Brain microvascular endothelial cell (primary cell): Measurements from ENCODE around the gene WDR93.

Source experiments
- DNase-seq: peaks from one replicate; pipeline ENCODE4 v3.0.0-alpha.2; 2020
- H3K27ac ChIP-seq: fragments of 250-450 bp; sonication (Bioruptor Pico); 2 replicates; pipeline ENCODE4 v1.5.1; 2020; ENCODE audit warnings: mild to moderate bottlenecking, moderate library complexity
- H3K27me3 ChIP-seq: fragments of 250-450 bp; sonication (Bioruptor Pico); replicated peaks from 2 replicates; pipeline ENCODE4 v1.5.1; 2020; ENCODE audit warnings: mild to moderate bottlenecking
- H3K36me3 ChIP-seq: fragments of 250-450 bp; sonication (Bioruptor Pico); replicated peaks from 2 replicates; pipeline ENCODE4 v1.5.1; 2020; ENCODE audit warnings: mild to moderate bottlenecking
- H3K4me3 ChIP-seq: 2 replicates; pipeline ENCODE4 v1.5.1; 2011; ENCODE audit warnings: low read depth, mild to moderate bottlenecking, control low read depth, low read length, moderate library complexity
- CTCF ChIP-seq: IDR thresholded peaks from 2 replicates; pipeline ENCODE4 v1.5.1; 2011; ENCODE audit warnings: low read depth, mild to moderate bottlenecking, moderate library complexity, low read length, control low read depth, inconsistent platforms; ENCODE audit errors: missing control alignments
- in situ Hi-C: cut with HindIII; loops from 2 replicates; pipeline ENCODE4 v1.10.0; 2017; ENCODE audit warnings: low sequenced_read_pairs, low pct_ligation_motif_present

The WDR93 gene

GRCh38 chr15:89751748-89752147 lies 61.1 kb downstream of the WDR93 start:
- in situ Hi-C loops: no loop called here

GRCh38 chr15:89753855-89754254 lies 63.2 kb downstream of the WDR93 start:
- in situ Hi-C loops: no loop called here
- H3K4me3 ChIP-seq: no peak overlapping the region

More at GRCh38 chr15:89751748-89752147, 61.1 kb downstream of the WDR93 start:
- no peaks in the 10 kb centered on the region for H3K36me3 ChIP-seq
- H3K27ac ChIP-seq: no peak overlapping the region
- H3K27me3 ChIP-seq: peaks cover 3% of the 10 kb centered on the region
- H3K4me3 ChIP-seq: no peak overlapping the region
- DNase-seq: no peak
- TF ChIP-seq CTCF: no peak

DNA sequence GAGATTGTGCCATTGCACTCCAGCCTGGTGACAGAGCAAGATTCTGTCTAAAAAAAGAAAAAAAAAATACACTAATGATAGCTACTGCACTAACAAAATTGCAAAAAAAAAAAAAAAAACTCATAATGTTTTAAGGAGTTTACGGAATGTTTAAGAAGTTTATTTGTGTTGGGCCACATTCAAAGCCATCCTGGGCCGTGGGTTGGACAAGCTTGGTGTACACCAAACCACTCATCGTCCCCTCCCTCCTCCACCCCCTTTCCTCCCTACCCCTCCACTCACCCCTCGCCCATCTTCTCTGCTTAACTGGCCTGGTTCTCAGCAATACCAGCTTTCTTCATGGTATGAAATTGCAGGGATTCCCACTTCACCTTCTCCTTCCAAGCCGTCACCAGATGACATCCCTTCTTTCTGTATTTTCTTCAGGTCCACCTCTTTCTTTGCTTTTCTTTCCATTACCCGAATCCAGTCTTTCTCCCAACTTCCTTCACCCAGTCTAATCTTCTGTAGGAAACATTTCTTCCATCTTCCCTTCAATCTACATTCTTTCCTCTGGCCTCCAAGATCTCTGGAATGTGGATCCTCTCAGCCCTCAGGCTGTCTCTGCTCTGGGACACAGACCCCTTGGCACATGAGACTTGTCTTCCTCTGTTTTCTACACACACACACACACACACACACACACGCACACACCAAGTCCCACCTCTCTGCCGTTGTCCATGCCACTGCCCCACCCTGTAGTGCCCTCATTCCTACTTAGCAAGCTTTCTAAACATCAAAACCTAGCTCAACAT lies 63.9 kb downstream of the WDR93 start:
- in situ Hi-C loops: no loop called here
- H3K4me3 ChIP-seq: no peak overlapping the region
- H3K36me3 ChIP-seq: no peaks in the 10 kb centered on the region
- peaks cover 3% of the 10 kb centered on the region for H3K27me3 ChIP-seq
- no peak for DNase-seq
- TF ChIP-seq CTCF: no peak
- H3K27ac ChIP-seq: no peak overlapping the region

More at GRCh38 chr15:89753855-89754254, 63.2 kb downstream of the WDR93 start:
- peaks cover 3% of the 10 kb centered on the region for H3K27me3 ChIP-seq
- H3K27ac ChIP-seq: no peak overlapping the region
- no peak for DNase-seq
- H3K36me3 ChIP-seq: no peaks in the 10 kb centered on the region
- TF ChIP-seq CTCF: no peak

DNA sequence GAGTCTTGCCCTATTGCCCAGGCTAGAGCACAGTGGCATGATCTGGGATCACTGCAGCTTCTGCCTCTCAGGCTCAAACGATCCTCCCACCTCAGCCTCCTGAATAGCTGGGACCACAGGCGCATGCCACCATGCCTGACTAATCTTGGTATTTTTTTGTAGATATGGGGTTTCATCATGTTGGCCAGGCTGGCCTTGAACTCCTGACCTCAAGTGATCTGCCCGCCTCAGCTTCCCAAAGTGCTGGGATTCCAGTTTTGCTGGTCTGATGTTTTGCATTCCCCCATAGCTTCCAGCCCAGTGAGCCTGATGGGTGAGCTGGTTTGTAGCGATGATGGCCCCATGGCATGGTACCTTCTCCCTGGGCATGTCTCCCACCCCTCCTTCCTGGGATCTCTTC lies 65.1 kb downstream of the WDR93 start:
- no peak for DNase-seq
- in situ Hi-C loops: no loop called here
- H3K27me3 ChIP-seq: no peaks in the 10 kb centered on the region
- H3K36me3 ChIP-seq: no peaks in the 10 kb centered on the region
- no peak overlapping the region for H3K27ac ChIP-seq
- H3K4me3 ChIP-seq: no peak overlapping the region
- no peak for TF ChIP-seq CTCF

GRCh38 chr15:89756897-89757296 lies 66.3 kb downstream of the WDR93 start:
- no peak for DNase-seq
- H3K4me3 ChIP-seq: no peak overlapping the region
- H3K36me3 ChIP-seq: no peaks in the 10 kb centered on the region
- no peak for TF ChIP-seq CTCF
- in situ Hi-C loops: no loop called here
- H3K27me3 ChIP-seq: no peaks in the 10 kb centered on the region
- H3K27ac ChIP-seq: no peak overlapping the region

DNA sequence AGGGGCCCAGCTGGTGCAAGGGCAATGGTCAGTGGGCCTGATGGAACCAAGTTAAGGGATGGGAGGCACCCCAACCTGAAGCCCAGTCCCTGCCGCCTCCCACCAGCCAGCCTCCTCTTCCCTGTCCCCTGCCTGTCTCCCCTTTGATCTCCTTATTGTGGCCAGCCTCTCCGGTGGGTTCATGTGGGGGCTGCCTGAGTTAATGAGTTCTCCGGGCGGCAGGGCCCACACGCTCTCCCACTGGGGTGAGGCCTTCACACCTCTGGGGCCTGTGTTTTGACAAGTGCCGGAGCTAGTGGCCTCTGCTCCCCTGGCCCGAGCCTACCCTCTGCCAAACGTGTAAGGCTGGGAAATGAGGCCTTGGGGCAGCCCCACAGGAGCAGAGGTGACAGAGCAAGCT lies 67.7 kb downstream of the WDR93 start:
- H3K27me3 ChIP-seq: no peaks in the 10 kb centered on the region
- in situ Hi-C loops: no loop called here

More for the DNA sequence above, 67.7 kb downstream of the WDR93 start:
- H3K4me3 ChIP-seq: no peak overlapping the region
- DNase-seq: no peak
- H3K27ac ChIP-seq: no peak overlapping the region
- no peak for TF ChIP-seq CTCF
- no peaks in the 10 kb centered on the region for H3K36me3 ChIP-seq
